ENCODE results near the gene PLA2R1. TPM values are rescaled to one million over a fixed set of nuclear protein-coding genes. Genes with fewer than 3 reads are reported as not detected.

Gene PLA2R1
- total and polyA plus RNA-seq, 2 experiments from 2014 or later: 4.9 to 9.6 TPM

GRCh38 chr2:159946326-159946999 lies 116.0 kb downstream of the PLA2R1 start:
- Histone ChIP-seq H4K20me1 (ENCODE audit: insufficient read depth, poor library complexity, severe bottlenecking) (no peaks in the 10 kb centered on the region), H3K4me3 (no peak overlapping the region), H3K79me2 (no peaks in the 10 kb centered on the region), H3K9me3 (ENCODE audit: low read depth) (no peaks in the 10 kb centered on the region), H3K9me2 (replicated peaks; ENCODE audit: insufficient read depth) (no peaks in the 10 kb centered on the region), H3K4me2 (no peak overlapping the region), H2AFZ (no peak overlapping the region), H3K27me3 (no peaks in the 10 kb centered on the region), H3K27ac (peak overlapping the region; percentile 13), H3K4me1 (ENCODE audit: insufficient read depth) (peaks cover 6% of the 10 kb centered on the region), H3K36me3 (replicated peaks; ENCODE audit: insufficient read depth, low read depth) (no peaks in the 10 kb centered on the region)
- WGBS (ENCODE audit: low lambda C conversion rate, missing lambda C conversion rate): 56% methylated on average over 1 of the region's 1 CpG
- DNase-seq (ENCODE audit: low spot score): peak; percentile 12
- TF ChIP-seq EZH2phosphoT487 (IDR thresholded peaks at IDR 0.05; ENCODE audit: low read depth, severe bottlenecking, unreplicated experiment) (peak; percentile 91), EZH2 (IDR thresholded peaks at IDR 0.05; ENCODE audit: borderline replicate concordance) (no peak), CTCF (IDR thresholded peaks at IDR 0.05; ENCODE audit: poor library complexity) (no peak)

GRCh38 chr2:159944874-159945273 lies 117.5 kb downstream of the PLA2R1 start:
- Histone ChIP-seq H4K20me1 (ENCODE audit: insufficient read depth, poor library complexity, severe bottlenecking) (no peaks in the 10 kb centered on the region), H3K36me3 (replicated peaks; ENCODE audit: insufficient read depth, low read depth) (no peaks in the 10 kb centered on the region), H3K27ac (no peak overlapping the region), H3K27me3 (no peaks in the 10 kb centered on the region), H2AFZ (no peak overlapping the region), H3K9me2 (replicated peaks; ENCODE audit: insufficient read depth) (no peaks in the 10 kb centered on the region), H3K4me3 (no peak overlapping the region), H3K4me1 (ENCODE audit: insufficient read depth) (peaks cover 6% of the 10 kb centered on the region), H3K4me2 (no peak overlapping the region), H3K9me3 (ENCODE audit: low read depth) (no peaks in the 10 kb centered on the region), H3K79me2 (no peaks in the 10 kb centered on the region)
- TF ChIP-seq EZH2phosphoT487 (IDR thresholded peaks at IDR 0.05; ENCODE audit: low read depth, severe bottlenecking, unreplicated experiment) (no peak), EZH2 (IDR thresholded peaks at IDR 0.05; ENCODE audit: borderline replicate concordance) (no peak), CTCF (IDR thresholded peaks at IDR 0.05; ENCODE audit: poor library complexity) (no peak)
- DNase-seq (ENCODE audit: low spot score): no peak
- 95% methylated on average over 2 of the region's 2 CpGs for WGBS (ENCODE audit: low lambda C conversion rate, missing lambda C conversion rate)

GRCh38 chr2:159942146-159942545 lies 120.3 kb downstream of the PLA2R1 start:
- Histone ChIP-seq H3K27me3 (no peaks in the 10 kb centered on the region), H3K4me2 (no peak overlapping the region), H3K4me1 (ENCODE audit: insufficient read depth) (peaks cover 6% of the 10 kb centered on the region), H2AFZ (no peak overlapping the region), H3K36me3 (replicated peaks; ENCODE audit: insufficient read depth, low read depth) (no peaks in the 10 kb centered on the region), H3K27ac (no peak overlapping the region), H3K9me2 (replicated peaks; ENCODE audit: insufficient read depth) (no peaks in the 10 kb centered on the region), H3K79me2 (no peaks in the 10 kb centered on the region), H3K9me3 (ENCODE audit: low read depth) (no peaks in the 10 kb centered on the region), H3K4me3 (no peak overlapping the region), H4K20me1 (ENCODE audit: insufficient read depth, poor library complexity, severe bottlenecking) (no peaks in the 10 kb centered on the region)
- no peak for DNase-seq (ENCODE audit: low spot score)
- WGBS (ENCODE audit: low lambda C conversion rate, missing lambda C conversion rate): 47% methylated on average over 1 of the region's 1 CpG
- TF ChIP-seq EZH2 (IDR thresholded peaks at IDR 0.05; ENCODE audit: borderline replicate concordance): no peak
- TF ChIP-seq EZH2phosphoT487 (IDR thresholded peaks at IDR 0.05; ENCODE audit: low read depth, severe bottlenecking, unreplicated experiment): no peak
- TF ChIP-seq CTCF (IDR thresholded peaks at IDR 0.05; ENCODE audit: poor library complexity): no peak

All from hepatocyte (in vitro differentiated cells).